H1 (cell line): ENCODE results near the gene SLC35B4. TPM values are rescaled to one million over a fixed set of nuclear protein-coding genes. Genes with fewer than 3 reads are reported as not detected.

Experiments used
- CTCF ChIA-PET: fragments of 300-600 bp; sonication (Branson Sonifier 250); formaldehyde crosslinking; loops from one replicate; lab custom pipeline; 2021; ENCODE audit not compliant: partially characterized antibody; lab: Charles Lee
- POLR2A ChIA-PET: fragments of 300-600 bp; sonication (Branson Sonifier 250); formaldehyde crosslinking; loops from one replicate; lab custom pipeline; 2021; ENCODE audit warnings: inconsistent platforms; ENCODE audit not compliant: partially characterized antibody; lab: Charles Lee
- DNase-seq, 2 experiments: peaks; one replicate each; pipeline versions ENCODE4 v3.0.0 to v3.0.0-alpha.2; 2010 to 2022; ENCODE audit warnings: low spot score in 2 of 2, low read depth in 1 of 2, mixed read lengths in 1 of 2
- FAIRE-seq: peaks from 2 replicates; lab custom pipeline; 2011; peaks lifted over from hg19 to GRCh38; lab: Jason Lieb, UNC
- H2AFZ ChIP-seq: 2 replicates; pipeline ENCODE4 v1.8.1; 2012; ENCODE audit warnings: low read length, inconsistent platforms
- H2AK5ac ChIP-seq: 2 replicates; pipeline ENCODE4 v1.6.1; 2013; ENCODE audit warnings: low read depth, low read length
- H2BK120ac ChIP-seq: replicated peaks from 2 replicates; pipeline ENCODE3; 2013; ENCODE audit warnings: low read depth, low read length, inconsistent platforms
- H2BK12ac ChIP-seq: 2 replicates; pipeline ENCODE4 v1.6.1; 2013; ENCODE audit warnings: low read depth, low read length
- H2BK15ac ChIP-seq: 2 replicates; pipeline ENCODE4 v1.6.1; 2013; ENCODE audit warnings: low read length
- H2BK20ac ChIP-seq: 2 replicates; pipeline ENCODE4 v1.6.1; 2013; ENCODE audit warnings: low read length
- H2BK5ac ChIP-seq: 2 replicates; pipeline ENCODE4 v1.6.1; 2013; ENCODE audit warnings: low read depth, low read length
- H3K14ac ChIP-seq: 2 replicates; pipeline ENCODE4 v1.6.1; 2013; ENCODE audit warnings: inconsistent platforms; ENCODE audit not compliant: insufficient read length
- H3K18ac ChIP-seq: 2 replicates; pipeline ENCODE4 v1.6.1; 2013; ENCODE audit warnings: low read length; ENCODE audit errors: extremely low read depth
- H3K23ac ChIP-seq: 2 replicates; pipeline ENCODE4 v1.6.1; 2013; ENCODE audit warnings: inconsistent platforms; ENCODE audit not compliant: insufficient read length
- H3K23me2 ChIP-seq: 2 replicates; pipeline ENCODE4 v1.6.1; 2013; ENCODE audit warnings: low read depth, low read length
- H3K27ac ChIP-seq: 2 replicates; pipeline ENCODE4 v1.6.1; 2011; ENCODE audit warnings: low read depth, low read length, inconsistent platforms
- H3K27me3 ChIP-seq, 4 experiments: replicated peaks in 1 of 4; 1 replicate in 1 of 4; 2 replicates in 3 of 4; pipeline versions ENCODE4 v1.6.1 to v1.8.1; 2011 to 2013; ENCODE audit warnings: low read length in 3 of 4, mild to moderate bottlenecking in 3 of 4, inconsistent platforms in 2 of 4, mixed read lengths in 2 of 4, moderate library complexity in 1 of 4; ENCODE audit not compliant: control insufficient read depth in 3 of 4, insufficient read depth in 3 of 4; ENCODE audit errors: extremely low read depth in 1 of 4
- H3K36me3 ChIP-seq, 4 experiments: 2 replicates each; pipeline versions ENCODE4 v1.6.1 to v1.8.1; 2011 to 2013; ENCODE audit warnings: mild to moderate bottlenecking in 4 of 4, low read length in 3 of 4, moderate library complexity in 2 of 4, control low read depth in 1 of 4, inconsistent platforms in 1 of 4; ENCODE audit not compliant: insufficient read depth in 4 of 4, control insufficient read depth in 2 of 4
- H3K4ac ChIP-seq: replicated peaks from 2 replicates; pipeline ENCODE3; 2013; ENCODE audit warnings: low read length, low read depth, mixed read lengths, inconsistent platforms; ENCODE audit not compliant: insufficient read length
- H3K4me1 ChIP-seq, 4 experiments: replicated peaks in 1 of 4; 1 replicate in 1 of 4; 2 replicates in 3 of 4; pipeline versions ENCODE4 v1.6.1 to v1.8.1; 2011 to 2013; ENCODE audit warnings: low read length in 3 of 4, inconsistent platforms in 2 of 4, mixed read lengths in 1 of 4; ENCODE audit not compliant: insufficient read depth in 4 of 4, control insufficient read depth in 3 of 4
- H3K4me2 ChIP-seq, 2 experiments: 2 replicates each; pipeline versions ENCODE4 v1.6.1 to v1.8.1; 2011 to 2013; ENCODE audit warnings: low read depth in 2 of 2, low read length in 2 of 2, control low read depth in 1 of 2, inconsistent platforms in 1 of 2, mild to moderate bottlenecking in 1 of 2; ENCODE audit not compliant: insufficient read depth in 1 of 2
- H3K4me3 ChIP-seq, 4 experiments: fragments of 200-600, 300-600 bp in 1 of 4; sonication (generic), shearing (Covaris generic), sonication (Bioruptor Twin) in 1 of 4; 2 replicates each; pipeline versions ENCODE4 v1.5.1 to v1.8.1; 2011 to 2016; ENCODE audit warnings: low read length in 4 of 4, low read depth in 3 of 4, control low read depth in 2 of 4, inconsistent platforms in 2 of 4, mild to moderate bottlenecking in 2 of 4, mixed read lengths in 1 of 4, moderate library complexity in 1 of 4; ENCODE audit not compliant: insufficient read depth in 2 of 4; ENCODE audit errors: extremely low read depth in 1 of 4
- H3K56ac ChIP-seq: replicated peaks from 2 replicates; pipeline ENCODE3; 2013; ENCODE audit warnings: low read depth, mild to moderate bottlenecking, mixed read lengths, low read length, inconsistent platforms; ENCODE audit not compliant: insufficient read length
- H3K79me1 ChIP-seq: 2 replicates; pipeline ENCODE4 v1.6.1; 2013; ENCODE audit warnings: low read depth, low read length, control low read depth
- H3K79me2 ChIP-seq, 2 experiments: 2 replicates each; pipeline versions ENCODE4 v1.6.1 to v1.8.1; 2012 to 2013; ENCODE audit warnings: low read length in 2 of 2, mild to moderate bottlenecking in 2 of 2, inconsistent platforms in 1 of 2; ENCODE audit not compliant: insufficient read depth in 2 of 2, control insufficient read depth in 1 of 2
- H3K9ac ChIP-seq, 4 experiments: replicated peaks in 1 of 4; 1 replicate in 1 of 4; 2 replicates in 3 of 4; pipeline versions ENCODE4 v1.6.1 to v1.8.1; 2011 to 2013; ENCODE audit warnings: low read depth in 3 of 4, low read length in 3 of 4, control low read depth in 2 of 4, mild to moderate bottlenecking in 2 of 4, moderate library complexity in 2 of 4, inconsistent platforms in 1 of 4; ENCODE audit errors: extremely low read depth in 1 of 4
- H3K9me3 ChIP-seq, 2 experiments: 2 replicates each; pipeline versions ENCODE4 v1.6.1 to v1.8.1; 2012 to 2013; ENCODE audit warnings: mild to moderate bottlenecking in 2 of 2, moderate library complexity in 2 of 2, control low read depth in 1 of 2, inconsistent platforms in 1 of 2, low read depth in 1 of 2, low read length in 1 of 2, mixed read lengths in 1 of 2; ENCODE audit not compliant: insufficient read depth in 2 of 2
- H4K20me1 ChIP-seq, 2 experiments: replicated peaks in 1 of 2; 2 replicates each; pipeline versions ENCODE3 to v1.8.1; 2011 to 2013; ENCODE audit warnings: inconsistent platforms in 2 of 2, low read length in 2 of 2, mild to moderate bottlenecking in 1 of 2; ENCODE audit not compliant: insufficient read depth in 2 of 2, control insufficient read depth in 1 of 2
- H4K5ac ChIP-seq: 2 replicates; pipeline ENCODE4 v1.6.1; 2013; ENCODE audit warnings: low read length, low read depth, mixed read lengths, inconsistent platforms; ENCODE audit not compliant: insufficient read length
- H4K8ac ChIP-seq: 2 replicates; pipeline ENCODE4 v1.8.0; 2013; ENCODE audit warnings: mild to moderate bottlenecking, moderate library complexity, low read length, inconsistent platforms; ENCODE audit not compliant: insufficient read depth; ENCODE audit errors: extremely low read depth
- H4K91ac ChIP-seq: replicated peaks from 2 replicates; pipeline ENCODE3; 2013; ENCODE audit warnings: low read length, mixed read lengths, inconsistent platforms; ENCODE audit not compliant: insufficient read length
- BACH1 ChIP-seq: IDR thresholded peaks from 2 replicates; pipeline ENCODE4 v1.6.1; 2012; ENCODE audit warnings: low read length, improper control_type of control experiment
- CBX5 ChIP-seq: fragments of 300-800, 300-1000 bp; sonication (generic); IDR thresholded peaks from 2 replicates; pipeline ENCODE4 v1.7.1; 2016; ENCODE audit warnings: antibody characterized with exemption, low read length, low read depth
- CEBPB ChIP-seq: IDR thresholded peaks from 2 replicates; pipeline ENCODE4 v1.6.1; 2012; ENCODE audit warnings: low read depth, low read length
- CHD1 ChIP-seq: IDR thresholded peaks from 2 replicates; pipeline ENCODE4 v1.6.1; 2012; ENCODE audit warnings: low read depth, low read length, improper control_type of control experiment
- CHD2 ChIP-seq: IDR thresholded peaks from 2 replicates; pipeline ENCODE4 v1.6.1; 2012; ENCODE audit warnings: low read length, improper control_type of control experiment
- CTBP2 ChIP-seq: IDR thresholded peaks from 2 replicates; pipeline ENCODE4 v1.7.0; 2011; ENCODE audit warnings: borderline replicate concordance, mild to moderate bottlenecking, moderate library complexity, mixed read lengths, low read length; ENCODE audit not compliant: insufficient read depth, insufficient read length
- GTF2F1 ChIP-seq: IDR thresholded peaks from 2 replicates; pipeline ENCODE4 v1.6.1; 2012; ENCODE audit warnings: low read depth, low read length, improper control_type of control experiment, borderline replicate concordance
- JUN ChIP-seq: IDR thresholded peaks from 2 replicates; pipeline ENCODE4 v1.6.1; 2011; ENCODE audit warnings: low read depth, mild to moderate bottlenecking, improper control_type of control experiment, low read length
- KDM1A ChIP-seq: fragments of 200-600, 300-600 bp; sonication (generic); IDR thresholded peaks from 2 replicates; pipeline ENCODE4 v1.7.1; 2016; ENCODE audit warnings: mild to moderate bottlenecking, low read length, borderline replicate concordance
- POLR2AphosphoS5 ChIP-seq: IDR thresholded peaks from 2 replicates; pipeline ENCODE4 v1.6.1; 2011; ENCODE audit warnings: low read depth, low read length
- SIX5 ChIP-seq: IDR thresholded peaks from 2 replicates; pipeline ENCODE4 v1.6.1; 2011; ENCODE audit warnings: mild to moderate bottlenecking, low read depth, low read length
- TAF7 ChIP-seq: optimal IDR thresholded peaks from 2 replicates; pipeline ENCODE3; 2011; ENCODE audit warnings: low read depth, mild to moderate bottlenecking, inconsistent platforms, low read length, moderate library complexity, borderline replicate concordance
- WGBS, 2 experiments: shearing (Covaris generic) in 1 of 2; methylation state at CpG; one replicate each; pipeline versions ENCODE4 v1.1.6 to v1.1.7; 2013 to 2015; ENCODE audit warnings: low lambda C conversion rate in 2 of 2, mixed read lengths in 2 of 2, inconsistent platforms in 1 of 2, low coverage in 1 of 2, missing lambda C conversion rate in 1 of 2; ENCODE audit not compliant: insufficient replicate concordance in 2 of 2, insufficient coverage in 1 of 2, insufficient read length in 1 of 2; ENCODE audit errors: extremely low coverage in 1 of 2, missing lambda C conversion rate in 1 of 2; 5-methylcytosine and 5-hydroxymethylcytosine counted together
- polyA plus RNA-seq, 7 experiments: library from polyadenylated mRNA; depleted of rRNA in 3 of 7; stranded (reverse) in 5 of 7; unstranded in 2 of 7; fragments of >200 nt in 5 of 7; fragments of 200-250 nt in 2 of 7; gene quantifications; 1 replicate in 5 of 7; 2 replicates in 1 of 7; 4 replicates in 1 of 7; pipeline versions ENCODE4 v1.2.1 to v1.2.3, GENCODE V29; 2011 to 2013; ENCODE audit warnings: missing spikeins in 2 of 7, mixed read lengths in 2 of 7
- total RNA-seq: library from RNA; stranded (reverse); fragmentation: NEBNext Ultra II Directional; extraction: Animal tissue kit (Norgen Biotek cat#: 25700); gene quantifications from 2 replicates; pipeline ENCODE4 v1.2.1, GENCODE V29; 2021
- TF ChIP-seq, protein P1 (sequence below): IDR thresholded peaks from 2 replicates; pipeline ENCODE4 v1.6.1; 2012; ENCODE audit warnings: inconsistent platforms

Gene SLC35B4
- total and polyA plus RNA-seq, 2 of the 8 experiments (the other 6 are each of a cell fraction or from before 2014, with no cell fraction given), result 28.9 to 34.6 TPM

DNA sequence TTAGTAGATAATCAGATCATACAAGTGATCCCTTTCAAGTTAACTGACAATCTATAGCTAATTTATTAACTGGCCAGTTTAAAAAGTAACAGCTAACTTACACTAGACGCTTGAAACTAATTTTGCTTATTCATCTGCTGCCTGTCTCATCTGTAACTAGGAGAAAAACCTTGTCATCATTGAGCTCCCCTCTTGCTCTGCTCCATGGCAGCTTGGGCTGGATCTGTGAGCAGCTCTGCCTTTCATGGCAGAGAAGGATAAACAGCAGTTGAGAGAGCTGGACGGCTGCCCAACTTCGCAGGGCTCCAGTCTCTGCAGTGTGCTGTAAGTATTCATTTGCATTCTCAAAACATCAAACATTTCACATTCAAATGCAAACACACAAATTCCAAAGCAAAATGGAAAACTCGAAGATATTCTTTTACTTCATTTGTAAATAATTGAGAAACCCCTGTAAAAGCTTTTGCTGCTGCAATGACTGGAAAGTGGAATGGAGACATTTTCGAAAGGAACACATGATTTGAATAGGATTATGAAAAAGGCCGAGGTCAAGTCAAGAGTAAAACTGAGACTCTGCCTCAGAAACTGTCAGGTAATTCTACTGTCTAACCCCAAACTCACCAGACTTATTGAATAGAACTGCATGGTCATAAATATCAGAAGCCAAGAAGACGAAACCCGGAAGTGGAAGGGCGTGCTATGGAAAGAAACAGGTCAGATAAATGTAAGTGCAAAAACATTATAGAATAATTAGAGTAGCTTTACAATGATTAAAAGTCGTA lies 17.6 kb downstream of the SLC35B4 start:
- no peak overlapping the region for H3K18ac ChIP-seq
- no peak overlapping the region for H3K9ac ChIP-seq
- no peak overlapping the region for H3K27ac ChIP-seq
- 75% methylated on average over 10 of the region's 10 CpGs; no CpG with 5 or more reads in 1 of the 2 experiments for WGBS, 2 experiments
- no peak overlapping the region for H2BK5ac ChIP-seq
- no peak overlapping the region for H3K56ac ChIP-seq
- H3K27me3 ChIP-seq, result peaks cover 0 to 1% (median 0%) of the 10 kb centered on the region in 4 experiments; a peak in 1 of 7 replicates
- no peak overlapping the region for H2BK120ac ChIP-seq
- no peak overlapping the region for H3K4me2 ChIP-seq
- H3K23me2 ChIP-seq, result no peaks in the 10 kb centered on the region
- H3K9me3 ChIP-seq, result no peaks in the 10 kb centered on the region
- H2AFZ ChIP-seq, result no peak overlapping the region
- CTCF ChIA-PET, result interaction anchor here (0.6 to 1.2 kb wide), 3 partner anchors 16 to 119 kb away, joined by 3 read pairs; no protein-coding TSS in a partner anchor
- H2AK5ac ChIP-seq, result no peak overlapping the region
- FAIRE-seq (no peak), DNase-seq (no peak)
- no peak overlapping the region for H4K5ac ChIP-seq
- peaks cover 0 to 2% of the 10 kb centered on the region in 2 experiments for H4K20me1 ChIP-seq
- H3K79me2 ChIP-seq, result no peaks in the 10 kb centered on the region
- H2BK12ac ChIP-seq, result no peak overlapping the region
- no peak overlapping the region for H2BK15ac ChIP-seq
- POLR2A ChIA-PET, result interaction anchor here (1.2 kb wide), 1 partner anchor 8 kb away, joined by 5 read pairs; no protein-coding TSS in a partner anchor
- H3K36me3 ChIP-seq, result peaks cover 3 to 45% (median 20%) of the 10 kb centered on the region in 4 experiments; a peak in 5 of 8 replicates
- no peak overlapping the region for H3K23ac ChIP-seq
- no peak overlapping the region for H4K8ac ChIP-seq
- no peak overlapping the region for H2BK20ac ChIP-seq
- no peak overlapping the region for H3K4me3 ChIP-seq
- H3K14ac ChIP-seq, result no peak overlapping the region
- no peaks in the 10 kb centered on the region for H3K79me1 ChIP-seq
- H4K91ac ChIP-seq, result no peak overlapping the region
- no peak overlapping the region for H3K4ac ChIP-seq
- H3K4me1 ChIP-seq, result no peaks in the 10 kb centered on the region
- no peak for TF ChIP-seq CTBP2
- TF ChIP-seq CEBPB, result no peak
- TF ChIP-seq, protein P1, sequence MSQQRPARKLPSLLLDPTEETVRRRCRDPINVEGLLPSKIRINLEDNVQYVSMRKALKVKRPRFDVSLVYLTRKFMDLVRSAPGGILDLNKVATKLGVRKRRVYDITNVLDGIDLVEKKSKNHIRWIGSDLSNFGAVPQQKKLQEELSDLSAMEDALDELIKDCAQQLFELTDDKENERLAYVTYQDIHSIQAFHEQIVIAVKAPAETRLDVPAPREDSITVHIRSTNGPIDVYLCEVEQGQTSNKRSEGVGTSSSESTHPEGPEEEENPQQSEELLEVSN, result no peak
- no peak for TF ChIP-seq CHD2
- TF ChIP-seq JUN, result no peak
- TF ChIP-seq CHD1, result no peak
- no peak for TF ChIP-seq SIX5
- no peak for TF ChIP-seq TAF7
- no peak for TF ChIP-seq POLR2AphosphoS5
- TF ChIP-seq CBX5, result no peak
- TF ChIP-seq GTF2F1, result no peak
- TF ChIP-seq KDM1A, result no peak
- TF ChIP-seq BACH1, result no peak
